SK-N-SH (cell line): ENCODE results near the gene USH1C.

Experiments
- CTCF ChIP-seq: fragments of 200-600 bp; sonication (generic); IDR thresholded peaks from 2 replicates; pipeline ENCODE4 v1.6.1; 2017; ENCODE audit warnings: antibody characterized with exemption, mild to moderate bottlenecking, moderate library complexity
- NFIC ChIP-seq: IDR thresholded peaks from 2 replicates; pipeline ENCODE4 v1.4.0; 2012; ENCODE audit warnings: borderline replicate concordance
- SIN3A ChIP-seq: IDR thresholded peaks from 2 replicates; pipeline ENCODE4 v1.6.1; 2012; ENCODE audit warnings: low read depth, mild to moderate bottlenecking, low read length, moderate library complexity, borderline replicate concordance
- SMC3 ChIP-seq: IDR thresholded peaks from 2 replicates; pipeline ENCODE4 v1.6.1; 2012; ENCODE audit warnings: low read depth, low read length, improper control_type of control experiment
- USF2 ChIP-seq: fragments of 150-350 bp; IDR thresholded peaks from 2 replicates; pipeline ENCODE4 v1.6.1; 2017; ENCODE audit warnings: antibody characterized with exemption, low read length, low read depth, borderline replicate concordance

GRCh38 chr11:17588166-17588565, 44.0 kb upstream of the USH1C start:
- no peak for TF ChIP-seq SMC3
- TF ChIP-seq CTCF: no peak
- no peak for TF ChIP-seq NFIC
- TF ChIP-seq USF2: no peak
- TF ChIP-seq SIN3A: no peak
